ENCODE data around the gene MRPL30.
"Not testable (repeated sequence)": the region's sequence is repeated elsewhere in the genome, so short reads cannot be mapped to it uniquely, and the experiment has no call there.

MRPL30 gene

DNA sequence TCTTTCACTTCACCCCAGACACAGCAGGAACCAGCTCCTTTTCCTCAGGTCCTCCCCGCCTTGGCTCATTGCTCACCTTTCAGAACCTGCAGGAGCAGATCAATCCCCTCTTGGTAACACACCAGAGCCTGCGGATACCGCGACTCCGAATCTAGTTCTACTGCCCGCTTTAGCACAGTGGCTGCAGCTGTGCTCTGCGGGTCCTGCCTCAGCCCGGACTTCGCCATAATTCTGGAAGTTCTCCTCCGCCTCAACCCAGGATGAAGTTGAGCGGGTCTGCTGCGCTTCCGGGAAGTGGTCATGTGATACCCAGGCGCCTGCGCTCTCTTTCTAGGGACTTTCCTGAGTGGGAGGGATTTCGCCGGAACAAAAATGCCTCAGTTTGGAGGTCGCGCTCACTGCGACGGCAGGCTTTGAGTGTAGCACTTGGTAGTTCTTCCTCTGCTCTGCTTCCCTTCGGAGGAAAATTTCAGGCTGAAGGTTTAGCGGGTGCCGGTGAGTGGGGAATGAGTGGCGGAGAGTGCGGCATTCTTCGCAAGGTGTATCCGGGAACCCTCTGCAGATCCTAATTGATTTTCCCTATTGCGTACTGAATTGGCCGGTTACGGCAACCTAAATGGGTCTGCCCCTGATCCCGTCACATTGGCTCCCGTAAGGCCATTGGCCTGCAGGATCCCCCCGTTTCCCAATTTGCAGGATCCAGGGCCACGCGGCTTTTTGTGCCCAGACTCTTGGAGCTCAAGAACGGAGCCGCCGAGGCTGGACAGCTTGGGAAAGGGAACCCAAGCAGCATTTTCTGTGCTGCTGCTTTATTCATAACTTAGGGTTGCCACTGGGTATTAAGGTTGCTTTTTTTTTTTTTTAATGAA, at the start of gene MRPL30, which contains the start of gene MITD1:
Gene MRPL30 (plus strand): TSS at position 430 of the 869 bp plus-strand sequence. CDS start 5,020 bp downstream, outside the sequence.
Gene MITD1 (minus strand): TSS at position 304 of the 869 bp plus-strand sequence. CDS start 77 bp downstream, at position 227.
- H3K4me3 ChIP-seq (IDR thresholded peaks at IDR 0.05; ENCODE audit: insufficient read depth, low read depth, low read length) = peak within 1 kb of the TSS; percentile 87
- TF ChIP-seq, protein P1, sequence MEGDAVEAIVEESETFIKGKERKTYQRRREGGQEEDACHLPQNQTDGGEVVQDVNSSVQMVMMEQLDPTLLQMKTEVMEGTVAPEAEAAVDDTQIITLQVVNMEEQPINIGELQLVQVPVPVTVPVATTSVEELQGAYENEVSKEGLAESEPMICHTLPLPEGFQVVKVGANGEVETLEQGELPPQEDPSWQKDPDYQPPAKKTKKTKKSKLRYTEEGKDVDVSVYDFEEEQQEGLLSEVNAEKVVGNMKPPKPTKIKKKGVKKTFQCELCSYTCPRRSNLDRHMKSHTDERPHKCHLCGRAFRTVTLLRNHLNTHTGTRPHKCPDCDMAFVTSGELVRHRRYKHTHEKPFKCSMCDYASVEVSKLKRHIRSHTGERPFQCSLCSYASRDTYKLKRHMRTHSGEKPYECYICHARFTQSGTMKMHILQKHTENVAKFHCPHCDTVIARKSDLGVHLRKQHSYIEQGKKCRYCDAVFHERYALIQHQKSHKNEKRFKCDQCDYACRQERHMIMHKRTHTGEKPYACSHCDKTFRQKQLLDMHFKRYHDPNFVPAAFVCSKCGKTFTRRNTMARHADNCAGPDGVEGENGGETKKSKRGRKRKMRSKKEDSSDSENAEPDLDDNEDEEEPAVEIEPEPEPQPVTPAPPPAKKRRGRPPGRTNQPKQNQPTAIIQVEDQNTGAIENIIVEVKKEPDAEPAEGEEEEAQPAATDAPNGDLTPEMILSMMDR (conservative IDR thresholded peaks at IDR 0.05; ENCODE audit: low read depth, low read length) = no peak
- H3K27me3 ChIP-seq (ENCODE audit: insufficient read depth, low read depth) = no peaks in the 10 kb centered on the region
- H4K20me1 ChIP-seq (ENCODE audit: insufficient read depth) = no peaks in the 10 kb centered on the region
- peaks cover 65% of the 10 kb centered on the region for H3K79me2 ChIP-seq (ENCODE audit: insufficient read depth, low read depth)
- no peaks in the 10 kb centered on the region for H3K36me3 ChIP-seq (ENCODE audit: insufficient read depth)
- peak within 1 kb of the TSS; percentile 84 for H2AFZ ChIP-seq (ENCODE audit: low read depth)
- H3K4me1 ChIP-seq (ENCODE audit: low read depth, poor library complexity, severe bottlenecking) = peaks cover 24% of the 10 kb centered on the region
- peak within 1 kb of the TSS; percentile 40 for H3K27ac ChIP-seq
- H3K4me2 ChIP-seq = peak within 1 kb of the TSS; percentile 100
- H3K9ac ChIP-seq = peak within 1 kb of the TSS; percentile 79

DNA sequence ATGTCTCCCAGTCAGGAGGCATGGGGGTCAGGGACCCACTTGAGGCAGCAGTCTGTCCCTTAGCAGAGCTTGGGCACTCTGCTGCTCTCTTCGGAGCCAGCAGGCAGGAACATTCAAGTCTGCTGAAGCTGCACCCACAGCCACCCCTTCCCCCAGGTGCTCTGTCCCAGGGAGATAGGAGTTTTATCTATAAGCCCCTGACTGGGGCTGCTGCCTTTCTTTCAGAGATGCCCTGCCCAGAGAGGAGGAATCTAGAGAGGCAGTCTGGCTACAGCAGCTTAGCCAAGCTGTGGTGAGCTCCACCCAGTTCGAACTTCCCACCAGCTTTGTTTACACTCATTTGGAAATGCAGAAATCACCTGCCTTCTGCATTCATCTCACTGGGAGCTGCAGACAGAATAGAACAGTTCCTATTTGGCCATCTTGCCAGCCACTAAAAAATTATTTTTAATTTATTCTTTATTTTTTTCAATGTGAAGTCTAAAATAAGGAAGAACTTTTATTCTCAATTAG, 45.9 kb upstream of the MRPL30 start:
- H2AFZ ChIP-seq (ENCODE audit: low read depth); H3K9ac ChIP-seq; H3K36me3 ChIP-seq (ENCODE audit: insufficient read depth); H3K79me2 ChIP-seq (ENCODE audit: insufficient read depth, low read depth); H3K4me2 ChIP-seq; H3K27ac ChIP-seq; H3K27me3 ChIP-seq (ENCODE audit: insufficient read depth, low read depth); H3K4me1 ChIP-seq (ENCODE audit: low read depth, poor library complexity, severe bottlenecking); H3K4me3 ChIP-seq (IDR thresholded peaks at IDR 0.05; ENCODE audit: insufficient read depth, low read depth, low read length); H4K20me1 ChIP-seq (ENCODE audit: insufficient read depth): not testable (repeated sequence)

DNA sequence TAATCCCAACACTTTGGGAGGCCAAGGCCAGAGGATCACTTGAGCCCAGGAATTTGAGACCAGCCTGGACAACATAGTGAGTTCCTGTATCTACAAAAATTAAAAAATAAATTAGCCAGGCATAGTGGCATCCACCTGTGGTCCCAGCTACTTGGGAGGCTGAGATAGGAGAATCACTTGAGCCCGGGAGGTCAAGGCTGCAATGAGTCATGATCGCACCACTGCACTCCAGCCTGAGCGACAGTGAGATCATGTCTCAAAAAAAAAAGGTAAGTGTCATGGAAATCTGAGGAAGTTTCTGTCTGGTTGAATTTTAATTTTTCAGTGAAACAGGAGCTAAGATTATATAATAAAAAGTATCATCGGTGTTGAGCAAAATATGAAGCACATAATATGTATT, 42.0 kb upstream of the MRPL30 start:
- Histone ChIP-seq H3K36me3 (ENCODE audit: insufficient read depth) (no peaks in the 10 kb centered on the region), H3K79me2 (ENCODE audit: insufficient read depth, low read depth) (no peaks in the 10 kb centered on the region), H3K4me3 (IDR thresholded peaks at IDR 0.05; ENCODE audit: insufficient read depth, low read depth, low read length) (no peak overlapping the region), H3K27ac (no peak overlapping the region), H3K4me2 (no peak overlapping the region), H3K9ac (no peak overlapping the region), H4K20me1 (ENCODE audit: insufficient read depth) (no peaks in the 10 kb centered on the region), H3K4me1 (ENCODE audit: low read depth, poor library complexity, severe bottlenecking) (peaks cover 20% of the 10 kb centered on the region), H2AFZ (ENCODE audit: low read depth) (no peak overlapping the region), H3K27me3 (ENCODE audit: insufficient read depth, low read depth) (no peaks in the 10 kb centered on the region)
- TF ChIP-seq, protein P1 (conservative IDR thresholded peaks at IDR 0.05; ENCODE audit: low read depth, low read length) = no peak

DNA sequence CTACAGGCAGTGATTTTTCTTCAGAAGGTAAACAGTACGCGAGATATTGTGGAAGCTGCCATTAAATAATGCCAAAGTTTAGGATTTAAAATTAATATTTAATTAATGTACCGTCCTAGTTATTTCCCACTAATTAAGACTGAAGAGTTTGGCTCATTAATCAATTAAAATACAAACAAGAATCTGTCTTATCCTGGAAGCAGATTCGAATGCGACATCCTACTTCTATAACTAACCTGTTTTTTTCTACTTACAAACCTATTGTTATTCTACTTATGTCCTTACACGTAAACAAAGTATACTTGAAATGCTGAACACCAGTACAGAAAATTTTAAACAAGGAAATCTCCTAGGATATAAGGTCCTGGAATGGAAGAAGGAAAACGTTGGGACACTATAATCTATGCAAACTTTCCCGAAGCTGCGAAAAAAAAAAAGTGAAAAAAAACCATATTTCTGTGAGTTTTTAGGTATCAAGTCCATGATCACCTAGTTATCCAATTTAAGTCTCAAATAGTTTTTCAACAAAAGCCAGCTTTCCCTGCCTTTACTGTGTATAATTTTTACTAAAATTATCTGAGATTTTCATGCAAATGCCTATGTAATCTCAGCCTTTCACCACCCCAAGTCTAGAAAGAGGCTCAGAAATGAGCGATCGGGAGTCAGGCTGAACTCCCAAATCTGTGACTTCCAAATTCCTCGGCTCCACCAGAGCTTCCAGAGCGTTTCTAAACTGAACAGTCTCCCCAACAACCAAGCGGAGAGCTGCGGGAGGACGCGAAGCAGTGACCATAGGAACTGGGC, 40.7 kb upstream of the MRPL30 start:
- Histone ChIP-seq H3K4me1 (ENCODE audit: low read depth, poor library complexity, severe bottlenecking) (peaks cover 20% of the 10 kb centered on the region), H3K36me3 (ENCODE audit: insufficient read depth) (no peaks in the 10 kb centered on the region), H3K27ac (no peak overlapping the region), H3K79me2 (ENCODE audit: insufficient read depth, low read depth) (no peaks in the 10 kb centered on the region), H3K4me2 (peak overlapping the region; percentile 64), H3K9ac (peak overlapping the region; percentile 50; the same call in 1 of the 2 replicates), H2AFZ (ENCODE audit: low read depth) (peak overlapping the region; percentile 77), H3K27me3 (ENCODE audit: insufficient read depth, low read depth) (no peaks in the 10 kb centered on the region), H4K20me1 (ENCODE audit: insufficient read depth) (no peaks in the 10 kb centered on the region), H3K4me3 (IDR thresholded peaks at IDR 0.05; ENCODE audit: insufficient read depth, low read depth, low read length) (no peak overlapping the region)
- TF ChIP-seq, protein P1 (conservative IDR thresholded peaks at IDR 0.05; ENCODE audit: low read depth, low read length) = no peak

Data from KMS-11 (cell line).